GM18519 (cell line): ENCODE results near the gene B3GALT5.
A peak's percentile ranks its signal among the peaks of the same experiment; 100 is the strongest.

Source experiments
- ATAC-seq: cut with Tn5 transposase; IDR thresholded peaks from one replicate; pipeline ENCODE4 v1.9.1; 2021; ENCODE audit warnings: mild to moderate bottlenecking, moderate library complexity; ENCODE audit not compliant: unreplicated experiment, low FRiP score

B3GALT5 gene

DNA sequence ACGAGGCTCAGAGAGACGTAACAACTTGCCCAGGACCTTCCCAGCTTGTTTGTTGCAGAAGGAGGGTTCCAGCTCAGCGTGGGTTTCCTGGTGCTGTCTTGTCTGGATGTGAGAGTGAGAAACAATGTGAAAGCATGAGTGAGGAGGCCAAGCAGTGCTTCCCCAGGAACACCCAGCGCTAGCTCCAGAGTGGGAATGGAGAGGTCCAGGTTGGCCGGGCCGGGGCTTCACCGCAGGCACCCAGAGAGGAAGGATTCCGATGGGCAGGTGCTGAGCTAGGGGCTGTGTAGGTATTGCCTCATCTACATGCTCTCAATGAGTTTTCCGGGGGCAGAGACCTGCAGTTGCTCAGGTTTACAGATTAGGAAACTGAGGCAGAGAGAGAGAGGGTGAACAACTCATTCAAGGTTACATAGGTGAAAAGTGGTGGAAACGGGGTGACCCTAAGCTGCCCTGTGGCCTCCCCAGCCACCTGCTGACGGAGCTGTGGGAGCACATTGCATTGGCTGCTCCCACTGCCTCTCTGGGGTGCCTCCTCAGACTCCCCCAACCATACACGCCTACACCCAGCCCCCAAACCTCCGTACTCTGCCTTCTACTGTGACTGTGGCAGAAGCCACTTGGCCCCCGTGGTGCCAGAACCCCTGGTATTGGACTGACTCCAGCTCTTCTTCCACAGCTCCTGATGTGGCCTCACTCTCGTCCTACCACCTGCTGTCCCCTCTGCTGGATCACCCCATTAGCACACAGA is 51.2 kb downstream of the B3GALT5 start:
- no peak for ATAC-seq

DNA sequence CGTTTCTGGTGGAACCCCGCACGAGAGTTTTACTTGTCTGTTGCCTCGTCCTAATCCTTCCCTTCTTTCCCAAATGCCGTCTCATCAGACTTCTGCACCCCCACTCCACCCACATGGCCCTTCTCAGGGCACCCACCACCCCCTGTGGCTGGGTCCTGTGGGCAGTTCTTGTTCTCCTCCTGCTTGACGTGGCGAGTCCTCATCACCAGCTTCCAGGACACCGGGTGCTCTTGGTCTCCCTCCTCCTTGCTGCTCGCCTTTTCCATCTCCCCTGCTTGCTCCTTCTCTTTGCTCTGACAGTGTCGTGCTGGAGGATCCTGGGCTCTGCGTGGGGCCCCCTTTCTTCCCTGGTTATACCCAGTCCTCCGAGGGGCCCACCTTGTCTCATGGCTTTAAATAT is 51.8 kb downstream of the B3GALT5 start:
- ATAC-seq = no peak

DNA sequence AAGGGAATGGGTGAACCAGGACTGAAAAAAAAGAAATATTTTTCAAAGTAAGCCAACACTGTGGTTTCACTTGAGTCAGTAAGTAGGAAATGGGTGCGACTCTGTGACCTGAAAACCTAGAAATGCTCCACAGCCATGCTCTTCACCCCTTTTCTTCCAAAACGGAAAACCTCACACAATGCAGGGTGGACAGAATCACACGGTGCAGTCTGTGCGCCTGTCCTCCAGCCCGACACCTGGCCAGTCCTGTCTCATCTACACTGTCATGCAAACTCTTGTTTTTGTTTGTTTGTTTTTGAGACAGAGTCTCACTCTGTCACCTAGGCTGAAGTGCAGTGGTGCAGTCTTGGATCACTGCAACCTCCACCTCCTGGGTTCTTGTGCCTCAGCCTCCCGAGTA is 53.3 kb downstream of the B3GALT5 start:
- ATAC-seq = no peak

DNA sequence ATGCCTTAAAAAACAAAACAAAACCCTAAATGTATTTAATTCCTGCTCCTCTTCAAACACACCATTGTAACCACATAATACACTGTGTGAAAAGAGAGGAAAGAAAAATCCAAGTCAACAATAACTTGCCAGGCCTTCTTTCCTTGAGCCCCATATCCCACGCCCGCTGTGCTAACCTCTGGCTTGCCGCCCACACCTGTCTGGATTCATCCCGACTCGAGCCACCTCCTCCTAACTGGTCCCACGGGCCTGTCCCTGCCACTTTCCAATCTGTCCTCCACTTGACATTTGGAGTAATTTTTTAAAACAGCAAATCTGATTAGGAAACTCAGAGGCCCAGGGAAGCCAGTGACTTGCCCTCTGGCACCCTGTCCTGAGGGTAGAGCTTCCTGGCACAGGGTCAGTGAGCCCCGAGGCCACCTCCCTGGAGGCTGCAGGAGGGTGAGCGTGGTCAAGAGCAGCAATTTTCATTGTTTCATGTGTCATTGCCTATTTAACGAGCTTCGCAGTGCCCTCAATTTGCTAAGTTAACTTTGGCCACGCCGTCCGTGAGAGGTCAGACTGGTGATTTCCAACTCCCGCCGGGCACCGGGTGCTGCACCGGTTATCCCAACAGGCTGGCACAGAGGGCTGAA is 54.1 kb downstream of the B3GALT5 start:
- ATAC-seq = no peak

DNA sequence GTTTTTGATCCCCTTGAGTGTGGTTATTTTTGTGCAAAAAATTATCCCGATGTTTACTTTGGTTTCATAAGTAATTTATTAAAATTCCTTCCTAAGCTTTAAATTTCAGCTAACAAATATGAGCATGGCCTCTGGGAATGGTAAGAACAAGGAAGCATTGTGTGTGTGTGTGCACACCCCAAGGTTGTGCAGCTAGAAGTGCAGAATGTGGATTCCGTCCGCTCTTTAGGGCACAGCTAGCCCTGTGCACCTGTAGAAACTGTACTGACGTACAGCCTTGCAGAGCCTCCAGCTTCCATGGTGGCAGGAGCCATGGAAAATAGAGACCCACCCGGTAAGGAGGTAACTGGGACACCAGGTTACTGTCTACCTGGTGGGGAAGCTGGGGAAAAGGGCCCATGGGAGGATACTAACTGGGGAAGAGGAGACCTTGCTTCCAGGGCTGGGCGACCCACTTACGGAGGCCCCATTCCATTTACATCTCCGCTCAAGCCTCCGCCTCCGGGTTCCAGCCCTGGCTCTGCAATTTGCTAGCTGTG is 54.7 kb downstream of the B3GALT5 start:
- no peak for ATAC-seq

DNA sequence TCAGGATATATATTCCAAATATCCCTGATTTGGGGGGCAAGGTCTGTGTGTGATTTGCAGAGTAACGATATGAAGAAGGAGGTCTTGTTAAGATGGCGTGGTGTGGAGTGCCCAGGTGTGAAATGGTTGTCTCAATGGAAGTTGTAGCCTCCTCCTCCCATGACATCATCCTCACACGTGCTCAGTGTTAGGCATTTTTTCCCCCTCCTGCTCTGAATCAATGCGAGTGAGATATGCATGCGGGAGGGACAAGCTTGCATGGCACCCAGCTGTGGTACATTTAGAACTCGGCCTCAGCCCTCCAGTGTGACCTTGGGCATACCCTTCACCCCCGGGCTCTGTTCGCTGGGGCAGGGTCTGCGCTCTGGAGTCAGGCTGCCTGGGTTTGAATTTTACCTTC is 55.6 kb downstream of the B3GALT5 start:
- no peak for ATAC-seq

DNA sequence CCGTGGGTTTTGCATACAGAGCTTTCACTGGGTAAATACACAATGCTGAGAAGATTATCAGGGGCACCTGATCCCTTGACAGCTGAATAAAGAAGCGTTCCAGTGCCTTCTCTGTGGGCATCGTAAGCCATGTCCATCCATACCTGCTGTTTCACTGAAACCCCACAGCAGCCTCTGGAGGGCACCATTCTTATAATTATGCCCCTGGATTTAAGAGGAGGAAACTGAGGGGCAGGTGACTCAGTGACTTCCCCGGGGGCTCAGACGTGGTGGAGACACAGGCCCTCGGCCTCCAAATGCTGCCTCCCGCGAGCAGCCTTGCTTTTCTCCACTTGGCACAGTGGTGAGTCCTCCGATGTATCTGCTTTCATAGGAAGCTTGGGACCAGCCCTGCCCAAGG is 56.7 kb downstream of the B3GALT5 start:
- no peak for ATAC-seq

DNA sequence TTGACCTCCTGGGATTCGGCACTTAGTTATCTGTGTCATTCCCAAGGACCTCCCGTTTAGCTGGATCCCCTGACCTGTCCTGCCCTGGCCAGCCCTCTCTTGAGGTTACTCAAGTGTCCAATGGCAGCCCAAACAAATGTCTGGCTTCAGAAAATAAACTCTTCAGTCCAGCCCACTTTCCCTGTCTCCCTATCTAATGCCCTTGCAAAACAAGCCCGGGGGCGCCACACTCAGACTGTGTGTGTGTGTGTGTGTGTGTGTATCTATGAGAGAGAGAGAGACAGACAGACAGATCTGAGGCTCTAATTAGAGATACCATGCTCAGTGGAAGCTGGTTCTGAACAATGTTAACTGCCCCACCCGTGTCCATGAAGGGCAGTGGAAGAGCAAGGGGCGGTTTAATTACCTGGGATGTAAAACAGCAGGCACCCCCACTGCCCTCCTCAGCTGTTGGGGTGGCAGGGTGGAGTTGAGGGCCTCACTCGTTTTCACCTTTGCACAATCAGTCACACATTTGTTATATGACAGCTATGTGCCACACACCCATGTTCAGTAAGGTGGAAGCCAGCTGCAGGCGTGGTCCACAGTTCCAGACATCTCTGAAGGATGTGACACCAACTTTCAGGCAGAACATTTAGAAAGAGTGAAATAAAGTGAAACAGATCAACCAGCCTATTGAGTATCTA is 57.4 kb downstream of the B3GALT5 start:
- ATAC-seq = no peak

DNA sequence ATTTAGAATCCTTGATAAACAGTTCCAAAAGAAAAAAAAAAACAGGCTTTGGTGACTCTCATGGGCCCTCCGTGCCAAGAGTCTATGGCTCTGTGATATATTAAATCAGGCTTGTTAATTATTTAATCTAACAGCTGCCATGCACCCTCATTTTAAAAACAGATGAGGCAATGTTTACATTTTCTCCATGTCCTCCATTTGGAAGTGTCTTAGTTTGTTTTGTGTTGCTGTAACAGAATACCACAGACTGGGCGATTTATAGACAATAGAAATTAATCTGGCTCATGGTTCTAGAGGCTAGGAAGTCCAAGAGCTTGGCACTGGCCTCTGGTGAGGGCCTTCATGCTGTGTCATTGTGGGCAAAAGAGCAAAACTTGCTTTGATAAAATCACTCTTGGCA is 58.0 kb downstream of the B3GALT5 start:
- ATAC-seq = no peak

DNA sequence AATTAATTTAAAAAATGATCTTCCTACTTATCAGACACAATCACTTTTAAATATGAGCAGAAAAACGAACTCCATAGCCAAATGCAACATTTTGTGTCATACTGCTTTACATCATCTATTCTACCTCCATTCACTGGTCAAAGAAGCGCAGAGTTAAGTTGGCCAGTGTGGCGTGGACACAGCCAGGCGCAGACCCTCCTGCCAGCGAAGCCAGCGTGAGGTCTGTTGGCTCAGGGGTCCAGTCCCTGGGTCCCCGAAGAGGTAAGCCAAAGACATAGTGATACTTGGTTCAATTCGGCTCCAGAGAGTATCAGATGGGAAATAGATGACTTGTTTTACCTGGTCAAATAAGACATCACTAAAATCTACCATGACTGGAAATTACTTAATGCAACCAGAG is 59.2 kb downstream of the B3GALT5 start:
- ATAC-seq = no peak

DNA sequence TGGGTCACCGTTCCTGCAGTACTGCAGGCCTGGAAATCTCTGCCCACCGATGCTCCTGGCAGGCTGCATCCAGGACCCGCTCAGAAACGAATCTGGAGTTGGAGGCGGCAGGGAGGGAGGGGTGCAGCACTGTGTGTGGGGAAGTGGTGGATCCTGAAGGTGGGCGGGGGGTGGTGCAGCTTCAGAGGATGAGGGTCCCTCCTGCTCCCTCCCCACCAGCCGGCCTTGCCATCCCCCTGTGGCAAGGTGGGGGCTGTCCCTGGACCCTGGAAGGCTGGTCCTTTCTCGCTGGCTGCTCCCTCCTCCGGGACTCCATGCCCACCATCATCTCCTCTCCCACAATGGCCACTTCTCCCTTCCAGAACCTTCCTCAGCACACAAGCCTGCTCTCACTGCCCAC is 60.4 kb downstream of the B3GALT5 start:
- no peak for ATAC-seq

DNA sequence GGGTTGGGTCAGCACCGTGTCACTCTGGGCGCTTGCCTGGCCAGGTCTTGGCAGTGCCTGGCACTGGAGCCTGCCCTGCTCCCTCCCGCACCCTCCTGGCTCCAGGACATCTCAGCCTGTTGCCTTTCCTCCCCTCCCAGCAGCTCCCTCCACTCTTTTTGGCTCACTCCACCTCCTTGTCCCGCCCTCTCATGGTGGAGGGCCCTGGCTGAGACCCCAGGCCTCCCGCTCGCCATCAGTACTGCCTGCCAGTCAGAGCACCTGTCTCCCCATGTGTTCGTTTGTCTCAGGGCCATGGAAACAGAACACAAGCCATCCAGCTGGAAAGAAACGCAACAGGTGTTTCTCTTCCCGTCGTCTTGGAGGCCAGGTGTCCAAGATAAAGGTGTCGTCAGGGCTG is 61.0 kb downstream of the B3GALT5 start:
- no peak for ATAC-seq

DNA sequence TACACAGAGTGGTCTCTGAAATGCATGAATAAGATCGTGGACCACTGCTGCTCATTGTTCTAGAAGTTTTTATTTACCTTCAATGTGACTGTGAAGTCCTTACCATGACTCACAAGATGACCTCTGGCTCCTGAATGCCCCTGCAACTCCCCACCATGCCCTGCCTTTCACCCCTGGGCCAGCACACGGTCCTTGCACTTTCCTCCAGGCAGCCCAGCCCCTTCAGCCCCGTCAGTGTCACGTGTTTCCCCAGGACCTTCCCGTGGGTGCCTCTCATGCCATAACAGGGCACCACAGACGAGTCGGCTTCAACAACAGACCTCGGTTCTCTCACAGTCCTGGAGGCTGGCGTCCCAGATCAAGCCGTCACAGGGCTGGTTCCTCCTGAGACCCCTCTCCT is 62.1 kb downstream of the B3GALT5 start:
- no peak for ATAC-seq

DNA sequence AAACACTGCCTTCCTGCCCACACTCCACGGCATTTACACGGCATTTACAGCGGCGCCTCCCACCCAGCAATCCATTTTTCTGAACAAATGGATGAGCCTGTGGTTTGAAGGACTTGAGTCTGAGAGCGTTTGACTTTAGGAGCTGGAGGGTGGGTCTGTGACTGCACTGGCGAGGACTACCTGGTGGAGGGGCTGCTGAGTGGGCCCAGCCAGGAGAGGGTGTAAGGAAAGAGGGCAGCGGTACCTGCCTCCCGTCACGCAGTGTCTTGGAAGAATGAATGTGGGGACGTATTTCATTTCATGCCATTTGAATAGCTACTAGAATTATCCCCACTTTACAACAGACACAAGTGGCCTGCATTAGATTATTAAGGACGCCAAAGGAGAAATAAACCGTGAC is 62.9 kb downstream of the B3GALT5 start:
- no peak for ATAC-seq

DNA sequence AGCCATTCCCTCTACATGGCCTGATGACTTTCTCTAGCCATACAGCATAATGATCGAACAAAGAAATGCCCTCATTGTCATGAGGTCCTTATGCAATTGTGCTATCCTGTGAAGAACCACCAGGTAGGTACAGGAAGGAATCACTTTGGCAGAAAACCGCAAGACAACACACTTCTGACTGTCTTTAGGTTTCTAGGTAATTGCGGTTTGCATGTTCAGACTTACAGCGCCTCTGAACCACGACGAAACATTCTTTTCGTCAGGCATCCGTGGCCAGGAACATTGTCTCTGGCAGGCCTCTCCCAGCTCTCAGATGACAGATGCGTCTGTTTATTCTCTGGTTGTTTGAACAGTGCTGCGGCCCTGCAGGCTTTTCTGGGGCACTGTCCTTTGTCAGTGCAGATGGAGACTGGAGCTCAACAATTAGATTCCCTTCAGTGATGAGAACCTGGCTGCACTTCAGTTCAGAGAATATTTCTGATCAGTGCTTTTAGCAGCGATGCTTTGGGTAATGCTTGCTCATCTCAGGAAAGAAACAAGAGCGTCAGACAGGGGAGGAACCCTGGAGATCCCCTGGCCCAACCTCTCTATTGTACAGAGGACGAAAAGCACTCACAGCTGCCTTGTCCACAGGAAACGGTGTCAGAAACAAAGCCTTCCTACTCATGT is 63.4 kb downstream of the B3GALT5 start:
- peak; percentile 84 for ATAC-seq

DNA sequence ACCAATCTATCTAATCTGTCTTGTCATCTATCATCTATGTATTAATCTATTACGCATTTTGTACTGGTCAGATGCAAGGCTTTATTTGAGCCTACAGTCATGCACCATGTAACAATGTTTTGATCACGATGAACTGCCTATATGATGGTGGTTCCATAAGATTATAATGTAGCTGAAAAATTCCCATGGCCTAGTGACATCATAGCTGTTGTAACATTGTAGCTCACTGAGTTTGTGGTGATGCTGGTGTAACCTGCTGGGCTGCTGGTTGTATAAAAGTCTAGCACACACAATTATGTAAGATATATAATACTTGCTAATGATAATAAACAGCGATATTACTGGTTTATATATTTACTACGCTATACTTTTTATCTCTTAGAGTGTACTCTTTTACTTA is 67.5 kb downstream of the B3GALT5 start:
- ATAC-seq = no peak

DNA sequence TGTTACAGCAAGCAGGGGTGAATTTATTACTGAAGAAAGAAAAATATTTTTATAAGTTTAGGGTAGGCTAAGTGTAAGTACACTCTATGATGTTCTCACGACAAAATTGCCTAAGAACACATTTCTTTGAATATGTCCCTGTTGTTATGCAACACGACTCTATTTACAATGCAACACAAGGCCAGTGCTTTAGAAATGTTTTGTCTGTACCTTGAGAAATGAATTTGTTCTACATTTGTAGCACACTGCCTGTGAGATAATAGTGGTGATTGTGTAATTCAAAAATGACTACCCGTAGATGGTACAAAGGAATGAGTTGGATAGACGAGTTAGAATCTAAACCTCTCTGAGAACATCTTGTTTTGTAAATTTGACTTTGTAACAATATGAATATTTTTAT is 68.5 kb downstream of the B3GALT5 start:
- ATAC-seq = no peak

DNA sequence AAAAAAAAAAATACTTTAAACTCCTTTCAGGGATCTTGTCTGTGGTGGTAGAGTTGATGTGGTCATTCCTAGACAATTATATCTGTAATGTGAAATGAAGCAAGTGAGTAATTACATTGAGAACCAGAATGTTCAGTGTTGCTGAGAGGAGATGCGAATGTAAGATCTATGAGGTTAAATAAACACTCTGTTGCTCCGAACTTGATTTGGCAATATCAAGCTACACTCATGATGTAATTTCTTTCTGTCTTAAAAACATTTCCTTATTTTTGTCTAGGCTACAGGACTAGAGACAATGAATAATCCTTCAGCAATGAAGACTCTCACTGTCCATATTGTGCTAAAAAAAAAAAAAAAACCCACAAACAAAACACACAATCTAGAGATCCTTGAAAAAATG is 69.1 kb downstream of the B3GALT5 start:
- ATAC-seq = no peak

DNA sequence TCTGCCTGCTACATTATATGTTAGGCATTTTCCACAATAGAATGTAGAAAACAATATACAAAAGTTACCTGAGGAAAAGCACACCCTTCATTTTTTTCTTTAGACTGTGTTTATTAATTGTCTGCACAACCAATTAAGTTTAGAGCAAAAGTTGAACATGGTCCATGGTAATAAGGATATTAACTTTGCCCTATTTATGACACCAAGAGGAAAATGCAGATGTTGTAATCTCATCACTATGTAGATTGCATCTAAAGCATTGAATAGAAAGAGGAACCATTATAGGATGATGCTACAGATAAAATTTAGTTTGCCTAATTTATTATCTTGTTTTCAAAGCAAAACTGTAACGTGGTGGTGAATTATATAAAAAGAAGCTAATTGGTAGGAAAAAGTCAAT is 72.5 kb downstream of the B3GALT5 start:
- no peak for ATAC-seq

DNA sequence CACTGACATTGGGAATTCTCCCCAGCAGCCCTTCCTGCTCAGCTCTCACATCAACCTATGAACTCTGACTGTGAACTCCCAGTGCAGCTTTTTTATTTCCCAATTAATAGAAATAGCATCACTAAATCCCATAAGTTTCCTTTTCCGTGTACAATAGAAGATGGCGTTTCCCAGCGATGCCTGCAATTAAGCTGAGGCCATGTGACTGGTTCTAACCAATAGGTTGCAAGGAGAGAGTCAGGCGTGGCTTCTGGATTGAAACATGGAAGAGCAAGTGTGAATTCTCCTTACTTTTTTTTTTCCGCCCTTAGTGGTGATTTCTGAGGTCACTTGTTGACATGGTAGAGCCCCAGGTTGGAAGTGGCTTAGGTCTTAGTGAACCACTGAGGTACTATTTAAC is 73.3 kb downstream of the B3GALT5 start:
- no peak for ATAC-seq
